Endothelial cell of umbilical vein (primary cell): ENCODE results near the gene GRB2. TPM values are rescaled to one million over a fixed set of nuclear protein-coding genes. Genes with fewer than 3 reads are reported as not detected.

ENCODE experiments used
- BruUV-seq: library from RNA; stranded (reverse); fragments of 400-500 nt; replicated peaks from 2 replicates; lab custom pipeline; 2021; lab: Mats Ljungman, UMichigan
- CTCF ChIA-PET: fragments of 300-600, 350-600 bp; sonication (Branson Sonifier 250); formaldehyde crosslinking; loops from one replicate; lab custom pipeline; 2021; ENCODE audit warnings: antibody characterized with exemption, inconsistent platforms; lab: Charles Lee
- POLR2A ChIA-PET: fragments of 300-600, 350-600 bp; sonication (Branson Sonifier 250); formaldehyde crosslinking; loops from one replicate; lab custom pipeline; 2021; ENCODE audit warnings: antibody characterized with exemption, inconsistent platforms; lab: Charles Lee
- DNase-seq: peaks from one replicate; pipeline ENCODE4 v3.0.0-alpha.2; 2011; ENCODE audit warnings: low read depth, low spot score
- FAIRE-seq: peaks from 2 replicates; lab custom pipeline; 2011; peaks lifted over from hg19 to GRCh38; lab: Jason Lieb, UNC
- H2AFZ ChIP-seq: 2 replicates; pipeline ENCODE4 v1.6.0; 2012; ENCODE audit warnings: low read depth, low read length, control low read depth, inconsistent platforms
- H3K27ac ChIP-seq: 2 replicates; pipeline ENCODE4 v1.5.1; 2011; ENCODE audit warnings: low read depth, mild to moderate bottlenecking, control low read depth, low read length, moderate library complexity; ENCODE audit not compliant: insufficient read depth
- H3K27me3 ChIP-seq, 2 experiments: 2 replicates each; pipeline versions ENCODE4 v1.6.0 to v1.6.1; 2011; ENCODE audit warnings: low read length in 2 of 2, mixed read lengths in 1 of 2; ENCODE audit not compliant: control insufficient read depth in 2 of 2, insufficient read depth in 2 of 2
- H3K36me3 ChIP-seq, 2 experiments: 2 replicates in 1 of 2; 3 replicates in 1 of 2; pipeline ENCODE4 v1.5.1; 2011; ENCODE audit warnings: low read length in 2 of 2, mild to moderate bottlenecking in 1 of 2, moderate library complexity in 1 of 2; ENCODE audit not compliant: control insufficient read depth in 2 of 2, insufficient read depth in 2 of 2; ENCODE audit errors: extremely low read depth in 1 of 2
- H3K4me1 ChIP-seq: 3 replicates; pipeline ENCODE4 v1.5.1; 2011; ENCODE audit warnings: mild to moderate bottlenecking, low read length; ENCODE audit not compliant: control insufficient read depth, insufficient read depth; ENCODE audit errors: extremely low read depth
- H3K4me2 ChIP-seq: 2 replicates; pipeline ENCODE4 v1.6.1; 2011; ENCODE audit warnings: low read length, control low read depth, mixed read lengths; ENCODE audit not compliant: insufficient read depth
- H3K4me3 ChIP-seq, 3 experiments: fragments of 200-600 bp in 1 of 3; sonication (generic), shearing (Covaris generic) in 1 of 3; replicated peaks in 1 of 3; 2 replicates each; pipeline ENCODE4 v1.5.1; 2011 to 2016; ENCODE audit warnings: control low read depth in 3 of 3, low read length in 3 of 3, mild to moderate bottlenecking in 2 of 3, inconsistent platforms in 1 of 3, low read depth in 1 of 3, moderate library complexity in 1 of 3; ENCODE audit not compliant: insufficient read depth in 1 of 3
- H3K79me2 ChIP-seq: 2 replicates; pipeline ENCODE4 v1.6.0; 2012; ENCODE audit warnings: low read length, inconsistent platforms; ENCODE audit not compliant: control insufficient read depth, insufficient read depth
- H3K9ac ChIP-seq: replicated peaks from 2 replicates; pipeline ENCODE3; 2011; ENCODE audit warnings: low read length, control low read depth; ENCODE audit not compliant: insufficient read depth; ENCODE audit errors: extremely low read depth
- H3K9me1 ChIP-seq: replicated peaks from 3 replicates; pipeline ENCODE4 v1.6.0; 2011; ENCODE audit warnings: mild to moderate bottlenecking, low read length; ENCODE audit not compliant: control insufficient read depth, insufficient read depth; ENCODE audit errors: extremely low read depth
- H3K9me3 ChIP-seq: replicated peaks from 2 replicates; pipeline ENCODE4 v1.5.1; 2012; ENCODE audit warnings: low read length, inconsistent platforms; ENCODE audit not compliant: control insufficient read depth, insufficient read depth
- H4K20me1 ChIP-seq: replicated peaks from 2 replicates; pipeline ENCODE3; 2011; ENCODE audit warnings: mild to moderate bottlenecking, low read length; ENCODE audit not compliant: control insufficient read depth, insufficient read depth; ENCODE audit errors: extremely low read depth
- CTCF ChIP-seq, 2 donors: IDR thresholded peaks; 1 replicate in 1 of 2; 2 replicates in 1 of 2; pipeline ENCODE4 v1.5.1; 2011; ENCODE audit warnings: low read length in 2 of 2, mild to moderate bottlenecking in 2 of 2, moderate library complexity in 2 of 2, control low read depth in 1 of 2, inconsistent platforms in 1 of 2, low read depth in 1 of 2; ENCODE audit not compliant: insufficient read depth in 1 of 2; ENCODE audit errors: extremely low read depth in 1 of 2
- EZH2 ChIP-seq: IDR thresholded peaks from 2 replicates; pipeline ENCODE4 v1.6.1; 2012; ENCODE audit warnings: borderline replicate concordance, low read depth, mild to moderate bottlenecking, moderate library complexity, low read length, inconsistent platforms; ENCODE audit not compliant: severe bottlenecking
- FOS ChIP-seq: IDR thresholded peaks from 2 replicates; pipeline ENCODE4 v1.6.1; 2011; ENCODE audit warnings: mild to moderate bottlenecking, low read length, moderate library complexity, borderline replicate concordance; ENCODE audit not compliant: insufficient read depth
- GATA2 ChIP-seq: IDR thresholded peaks from 2 replicates; pipeline ENCODE4 v1.7.0; 2011; ENCODE audit warnings: low read depth, mild to moderate bottlenecking, moderate library complexity, mixed read lengths, low read length; ENCODE audit not compliant: insufficient read length, insufficient read depth
- JUN ChIP-seq: IDR thresholded peaks from 2 replicates; pipeline ENCODE4 v1.6.1; 2011; ENCODE audit warnings: borderline replicate concordance, low read depth; ENCODE audit not compliant: insufficient read length, insufficient read depth
- MAX ChIP-seq: IDR thresholded peaks from 2 replicates; pipeline ENCODE4 v1.6.1; 2011; ENCODE audit not compliant: insufficient read depth, insufficient read length
- MYC ChIP-seq: IDR thresholded peaks from one replicate; pipeline ENCODE4 v1.6.1; 2011; ENCODE audit warnings: mild to moderate bottlenecking, low read depth, low read length
- POLR2A ChIP-seq: IDR thresholded peaks from 2 replicates; pipeline ENCODE4 v1.6.1; 2012; ENCODE audit warnings: low read depth, mild to moderate bottlenecking, control low read depth, low read length
- POLR2AphosphoS5 ChIP-seq: IDR thresholded peaks from 2 replicates; pipeline ENCODE4 v1.6.1; 2012; ENCODE audit warnings: low read depth, mild to moderate bottlenecking, control low read depth, low read length, moderate library complexity; ENCODE audit not compliant: insufficient read depth
- dilution Hi-C: fragments of 300-500 bp; cut with MboI; formaldehyde crosslinking; loops from one replicate; pipeline ENCODE4 v1.15.0; 2019; ENCODE audit warnings: low sequenced_read_pairs; ENCODE audit not compliant: extremely low pct_ligation_motif_present
- intact Hi-C: fragments of 100-400 bp; cut with micrococcal nuclease; formaldehyde crosslinking; loops from one replicate; pipeline ENCODE4 v1.10.0; 2022
- polyA plus RNA-seq, 4 experiments: library from polyadenylated mRNA; depleted of rRNA in 3 of 4; stranded (reverse) in 3 of 4; unstranded in 1 of 4; fragments of >200 nt; gene quantifications; 2 replicates each; pipeline versions ENCODE4 v1.2.1 to v1.2.3, GENCODE V29; 2011 to 2012; ENCODE audit warnings: missing spikeins in 1 of 4
- total RNA-seq: library from RNA; stranded (reverse); gene quantifications from 2 replicates; pipeline ENCODE4 v1.2.3, GENCODE V29; 2021

The GRB2 gene
- total and polyA plus RNA-seq, 2 donors (not counting 3 experiments of a cell fraction or from before 2014, with no cell fraction given): 51.5 to 93.9 TPM

GRCh38 chr17:75356260-75356937, 49.1 kb downstream of the GRB2 start:
- dilution Hi-C loops (no loop called here), intact Hi-C loops (no loop called here)
- Histone ChIP-seq H2AFZ (no peak overlapping the region), H3K9me1 (no peaks in the 10 kb centered on the region), H3K4me2 (peak overlapping the region; percentile 21), H3K9me3 (no peaks in the 10 kb centered on the region), H3K36me3 (no peaks in the 10 kb centered on the region), H3K27ac (no peak overlapping the region), H3K4me1 (peaks cover 13% of the 10 kb centered on the region), H3K79me2 (peaks cover 62% of the 10 kb centered on the region), H3K9ac (no peak overlapping the region), H3K27me3 (no peaks in the 10 kb centered on the region), H3K4me3 (no peak overlapping the region), H4K20me1 (peaks cover 2% of the 10 kb centered on the region)
- ChIA-PET POLR2A (no interaction called here), CTCF (interaction anchor here (0.6 to 1.1 kb wide), 3 partner anchors 11 to 33 kb away, joined by 3 to 5 read pairs (median 4); no protein-coding TSS in a partner anchor)
- FAIRE-seq (peak; percentile 55), DNase-seq (peak; percentile 19)
- TF ChIP-seq EZH2 (no peak), JUN (no peak), MAX (no peak), MYC (no peak), POLR2A (no peak), POLR2AphosphoS5 (no peak), FOS (no peak), GATA2 (no peak), CTCF (IDR thresholded peaks at IDR 0.05; ENCODE audit: extremely low read depth in 1 of 2, insufficient read depth in 1 of 2, low read depth in 1 of 2, low read length in 2 of 2) (no peak)
- no TSS peak for BruUV-seq
